ENCODE measurements around the gene ATP6AP1. TPM values are rescaled to one million over a fixed set of nuclear protein-coding genes. Genes with fewer than 3 reads are reported as not detected.
A peak's percentile ranks its signal among the peaks of the same experiment; 100 is the strongest.

Gene ATP6AP1
- total and polyA plus RNA-seq, 10 of the 15 experiments (the other 5 are each of a cell fraction or from before 2014, with no cell fraction given), result 4.5 to 56.4 (median 32.0) TPM

- TF ChIP-seq BCL3 (IDR thresholded peaks at IDR 0.05; ENCODE audit: borderline replicate concordance, insufficient read depth, low read depth, low read length, poor library complexity, severe bottlenecking) (no peak), LARP7 (IDR thresholded peaks at IDR 0.05) (peak; percentile 63; the same call in 1 of the 2 replicates), RB1 (IDR thresholded peaks at IDR 0.05; ENCODE audit: borderline replicate concordance) (peak; percentile 54; the same call in 1 of the 2 replicates), CHD2 (IDR thresholded peaks at IDR 0.05; ENCODE audit: borderline replicate concordance, low read depth, low read length) (peak; percentile 73; the same call in 1 of the 2 replicates), TAF1 (IDR thresholded peaks at IDR 0.05; ENCODE audit: borderline replicate concordance, low read depth, low read length) (peak; percentile 33; the same call in 1 of the 2 replicates), USF2 (IDR thresholded peaks at IDR 0.05; ENCODE audit: borderline replicate concordance, low read depth, low read length) (no peak), NKRF (conservative IDR thresholded peaks at IDR 0.05) (0 out of 2 replicates have a peak, but pooled peaks have one; percentile 40), POLR2AphosphoS5 (IDR thresholded peaks at IDR 0.05; ENCODE audit: low read length) (0 out of 2 replicates have a peak, but pooled peaks have one; percentile 29), CREB1 (IDR thresholded peaks at IDR 0.05; ENCODE audit: low read depth) (0 out of 2 replicates have a peak, but pooled peaks have one; percentile 7), NR2F1 (conservative IDR thresholded peaks at IDR 0.05) (0 out of 2 replicates have a peak, but pooled peaks have one; percentile 25), BHLHE40 (IDR thresholded peaks at IDR 0.05; ENCODE audit: borderline replicate concordance in 1 of 2, low read depth in 2 of 2, low read length in 1 of 2) (peak in 1 of 2 experiments; percentile 63; a peak in 2 of 4 replicates), ZNF592 (IDR thresholded peaks at IDR 0.05) (0 out of 2 replicates have a peak, but pooled peaks have one; percentile 21), POLR2A (IDR thresholded peaks at IDR 0.05; ENCODE audit: low read depth, low read length) (peak; percentile 69), TARDBP (IDR thresholded peaks at IDR 0.05; ENCODE audit: borderline replicate concordance) (0 out of 2 replicates have a peak, but pooled peaks have one; percentile 29), ZSCAN29 (IDR thresholded peaks at IDR 0.05) (peak; percentile 49; the same call in 1 of the 2 replicates), GATAD2B (conservative IDR thresholded peaks at IDR 0.05; ENCODE audit: low read depth) (peak; percentile 75), IKZF1 (conservative IDR thresholded peaks at IDR 0.05) (peak; percentile 42; the same call in 1 of the 2 replicates)
These were observed 8.7 kb downstream of the ATP6AP1 start, which contains the start of gene GDI1 (continued) for GRCh38 chrX:154436983-154437752.

All from GM12878 (cell line).